ENCODE measurements around the gene HGS. TPM values are rescaled to one million over a fixed set of nuclear protein-coding genes. Genes with fewer than 3 reads are reported as not detected.

Gene HGS
- total RNA-seq, 1 donor from 2014 or later, result 27.7 TPM

DNA sequence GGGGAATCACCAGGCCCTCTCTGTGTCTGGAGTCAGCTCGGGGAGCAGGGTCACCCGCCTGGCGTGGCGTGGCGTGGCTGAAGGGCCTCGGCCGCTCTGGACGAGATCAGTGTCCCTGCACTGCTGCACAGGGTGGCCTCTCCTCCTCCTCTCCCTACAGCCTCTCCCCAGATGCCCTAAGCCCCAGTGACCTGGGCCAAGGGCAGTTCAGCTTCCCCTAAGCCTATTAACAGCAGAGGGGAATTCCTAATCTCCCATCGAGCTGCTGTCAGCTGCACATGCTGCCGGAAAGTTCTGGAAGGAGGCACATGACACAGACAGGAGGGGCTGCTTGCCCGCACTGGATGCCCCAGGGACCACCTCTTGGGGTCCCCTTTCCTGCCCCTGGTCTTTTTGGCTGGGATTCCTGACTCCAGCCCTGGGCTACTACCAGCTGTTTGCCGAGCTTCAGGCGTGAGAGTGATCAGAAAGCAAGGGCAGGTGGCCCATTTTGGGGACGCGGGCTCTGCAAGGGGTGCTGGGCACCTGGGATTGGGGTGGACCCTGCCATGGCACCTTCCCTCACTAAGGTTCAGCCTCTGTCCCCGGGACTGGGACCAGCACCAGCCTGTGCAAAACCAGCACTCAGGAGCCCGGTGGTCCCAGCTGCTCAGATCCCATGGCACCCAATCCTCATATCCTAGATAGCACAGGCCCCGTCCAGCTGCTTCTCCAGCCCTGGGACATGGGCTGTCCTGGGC lies 28.3 kb upstream of the HGS start:
- Histone ChIP-seq H3K27ac (ENCODE audit: low read depth, low read length) (no peak overlapping the region), H3K27me3 (ENCODE audit: control insufficient read depth in 3 of 3, insufficient read depth in 3 of 3, low read length in 3 of 3) (peaks cover 8 to 17% (median 11%) of the 10 kb centered on the region in 3 donors), H3K9me3 (ENCODE audit: control insufficient read depth in 3 of 3, low read length in 3 of 3) (no peaks in the 10 kb centered on the region), H3K36me3 (ENCODE audit: control insufficient read depth in 3 of 3, insufficient read depth in 3 of 3, low read length in 3 of 3) (no peaks in the 10 kb centered on the region), H3K4me1 (ENCODE audit: control insufficient read depth in 3 of 3, insufficient read depth in 3 of 3, low read length in 3 of 3) (peaks cover 0 to 5% (median 3%) of the 10 kb centered on the region in 3 donors), H3K4me3 (ENCODE audit: low read length in 3 of 3) (no peak overlapping the region), H3K9ac (ENCODE audit: low read depth in 1 of 3, low read length in 3 of 3) (no peak overlapping the region)

DNA sequence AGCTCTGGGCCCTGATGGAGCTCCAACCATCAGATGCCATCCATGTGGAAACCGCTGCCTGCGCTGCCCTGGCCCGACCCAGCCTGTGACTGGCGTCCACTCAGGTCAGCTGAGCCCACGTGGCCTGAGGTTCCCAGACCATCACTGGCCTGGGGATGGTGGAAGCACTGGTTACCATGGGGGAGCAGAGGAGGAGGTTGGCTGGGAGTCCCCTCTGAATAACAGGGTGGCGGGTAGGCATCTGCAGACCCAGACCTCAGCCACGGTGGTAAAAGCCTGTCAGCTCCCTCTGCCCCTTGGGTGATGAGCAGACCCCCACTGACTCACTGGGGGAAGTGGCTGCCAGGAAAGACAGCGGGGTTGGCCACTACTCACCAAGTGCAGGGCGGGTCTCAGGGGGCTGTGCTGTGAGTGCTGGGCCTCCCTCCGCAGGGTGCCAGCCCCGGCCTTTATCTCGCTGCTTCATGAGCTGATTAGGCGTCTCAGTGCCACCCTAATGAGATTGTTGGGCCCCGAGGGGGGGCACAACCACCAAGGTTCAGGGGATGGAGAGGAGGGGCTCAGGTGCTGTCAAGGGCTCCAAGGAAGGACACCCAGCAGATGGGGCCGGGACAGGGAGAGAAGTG lies 27.6 kb upstream of the HGS start, which contains the start of gene PDE6G:
TSS of gene PDE6G (minus strand) at position 425 of the 626 bp plus-strand sequence. CDS start 3,237 bp downstream, outside the sequence.
- H3K27me3 ChIP-seq (ENCODE audit: control insufficient read depth in 3 of 3, insufficient read depth in 3 of 3, low read length in 3 of 3), result peaks cover 2 to 13% (median 5%) of the 10 kb centered on the region in 3 donors
- no peaks in the 10 kb centered on the region for H3K9me3 ChIP-seq (ENCODE audit: control insufficient read depth in 3 of 3, low read length in 3 of 3)
- H3K36me3 ChIP-seq (ENCODE audit: control insufficient read depth in 3 of 3, insufficient read depth in 3 of 3, low read length in 3 of 3), result no peaks in the 10 kb centered on the region
- peaks cover 0 to 5% (median 3%) of the 10 kb centered on the region in 3 donors for H3K4me1 ChIP-seq (ENCODE audit: control insufficient read depth in 3 of 3, insufficient read depth in 3 of 3, low read length in 3 of 3)
- H3K27ac ChIP-seq (ENCODE audit: low read depth, low read length), result no peak within 1 kb of the TSS
- no peak within 1 kb of the TSS for H3K9ac ChIP-seq (ENCODE audit: low read depth in 1 of 3, low read length in 3 of 3)
- no peak within 1 kb of the TSS for H3K4me3 ChIP-seq (ENCODE audit: low read length in 3 of 3)

- Histone ChIP-seq H3K9ac (ENCODE audit: low read depth in 1 of 3, low read length in 3 of 3) (no peak overlapping the region), H3K27me3 (ENCODE audit: control insufficient read depth in 3 of 3, insufficient read depth in 3 of 3, low read length in 3 of 3) (peaks cover 2 to 9% (median 4%) of the 10 kb centered on the region in 3 donors), H3K9me3 (ENCODE audit: control insufficient read depth in 3 of 3, low read length in 3 of 3) (no peaks in the 10 kb centered on the region), H3K4me1 (ENCODE audit: control insufficient read depth in 3 of 3, insufficient read depth in 3 of 3, low read length in 3 of 3) (peaks cover 0 to 5% (median 3%) of the 10 kb centered on the region in 3 donors), H3K4me3 (ENCODE audit: low read length in 3 of 3) (no peak overlapping the region), H3K36me3 (ENCODE audit: control insufficient read depth in 3 of 3, insufficient read depth in 3 of 3, low read length in 3 of 3) (no peaks in the 10 kb centered on the region), H3K27ac (ENCODE audit: low read depth, low read length) (no peak overlapping the region)
Measured at GRCh38 chr17:81656835-81657234, 27.0 kb upstream of the HGS start.

DNA sequence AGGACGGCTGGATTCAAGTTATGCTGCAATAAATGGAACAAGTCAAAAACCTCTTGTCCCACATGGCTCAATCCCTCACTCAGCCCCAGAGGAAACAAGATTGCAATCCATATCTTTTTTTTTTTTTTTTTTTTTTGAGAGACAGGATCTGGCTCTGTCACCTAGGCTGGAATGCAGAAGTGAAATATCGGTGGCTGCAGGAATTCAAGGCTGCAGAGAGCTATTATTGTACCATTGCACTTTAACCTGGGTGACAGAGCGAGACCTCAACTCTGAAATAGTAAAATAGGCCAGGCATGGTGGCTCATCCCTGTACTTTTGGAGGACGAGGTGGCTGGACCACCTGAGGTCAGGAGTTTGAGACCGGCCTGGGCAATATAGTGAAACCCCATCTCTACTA lies 24.8 kb upstream of the HGS start:
- Histone ChIP-seq H3K9me3 (ENCODE audit: control insufficient read depth in 3 of 3, low read length in 3 of 3) (no peaks in the 10 kb centered on the region), H3K27ac (ENCODE audit: low read depth, low read length) (no peak overlapping the region), H3K27me3 (ENCODE audit: control insufficient read depth in 3 of 3, insufficient read depth in 3 of 3, low read length in 3 of 3) (peaks cover 0 to 2% (median under 1%) of the 10 kb centered on the region in 3 donors), H3K36me3 (ENCODE audit: control insufficient read depth in 3 of 3, insufficient read depth in 3 of 3, low read length in 3 of 3) (no peaks in the 10 kb centered on the region), H3K9ac (ENCODE audit: low read depth in 1 of 3, low read length in 3 of 3) (no peak overlapping the region), H3K4me3 (ENCODE audit: low read length in 3 of 3) (no peak overlapping the region), H3K4me1 (ENCODE audit: control insufficient read depth in 3 of 3, insufficient read depth in 3 of 3, low read length in 3 of 3) (peaks cover 0 to 5% (median 4%) of the 10 kb centered on the region in 3 donors)

- Histone ChIP-seq H3K36me3 (ENCODE audit: control insufficient read depth in 3 of 3, insufficient read depth in 3 of 3, low read length in 3 of 3) (peaks cover 3 to 6% (median 4%) of the 10 kb centered on the region in 3 donors), H3K27ac (ENCODE audit: low read depth, low read length) (no peak overlapping the region), H3K27me3 (ENCODE audit: control insufficient read depth in 3 of 3, insufficient read depth in 3 of 3, low read length in 3 of 3) (peaks cover 0 to under 1% (median 0%) of the 10 kb centered on the region in 3 donors), H3K4me3 (ENCODE audit: low read length in 3 of 3) (no peak overlapping the region), H3K4me1 (ENCODE audit: control insufficient read depth in 3 of 3, insufficient read depth in 3 of 3, low read length in 3 of 3) (peaks cover 2 to 13% (median 6%) of the 10 kb centered on the region in 3 donors), H3K9ac (ENCODE audit: low read depth in 1 of 3, low read length in 3 of 3) (no peak overlapping the region), H3K9me3 (ENCODE audit: control insufficient read depth in 3 of 3, low read length in 3 of 3) (no peaks in the 10 kb centered on the region)
Measured at GRCh38 chr17:81660441-81660840, 23.4 kb upstream of the HGS start.

DNA sequence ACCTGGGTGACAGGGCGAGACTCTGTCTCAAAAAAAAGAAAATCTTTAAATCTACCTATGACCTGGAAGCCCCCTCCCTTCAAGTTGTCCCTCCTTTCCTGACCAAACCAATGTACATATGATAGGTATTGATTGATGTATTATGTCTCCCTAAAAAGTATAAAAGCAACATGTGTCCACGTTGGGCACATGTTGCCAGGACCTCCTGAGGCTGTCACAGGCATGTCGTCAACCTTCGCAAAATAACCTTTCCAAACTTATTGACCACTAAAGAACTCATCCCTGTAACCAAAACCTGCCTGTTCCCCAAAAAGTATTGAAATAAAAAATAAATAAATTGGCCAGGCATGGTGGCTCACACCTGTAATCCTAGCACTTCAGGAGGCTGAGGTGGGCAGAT lies 21.8 kb upstream of the HGS start:
- Histone ChIP-seq H3K4me3 (ENCODE audit: low read length in 3 of 3) (no peak overlapping the region), H3K9me3 (ENCODE audit: control insufficient read depth in 3 of 3, low read length in 3 of 3) (no peaks in the 10 kb centered on the region), H3K9ac (ENCODE audit: low read depth in 1 of 3, low read length in 3 of 3) (no peak overlapping the region), H3K36me3 (ENCODE audit: control insufficient read depth in 3 of 3, insufficient read depth in 3 of 3, low read length in 3 of 3) (peaks cover 3 to 6% (median 4%) of the 10 kb centered on the region in 3 donors), H3K4me1 (ENCODE audit: control insufficient read depth in 3 of 3, insufficient read depth in 3 of 3, low read length in 3 of 3) (peaks cover 10 to 22% (median 10%) of the 10 kb centered on the region in 3 donors), H3K27ac (ENCODE audit: low read depth, low read length) (no peak overlapping the region), H3K27me3 (ENCODE audit: control insufficient read depth in 3 of 3, insufficient read depth in 3 of 3, low read length in 3 of 3) (no peaks in the 10 kb centered on the region)

- H3K9me3 ChIP-seq (ENCODE audit: control insufficient read depth in 3 of 3, low read length in 3 of 3), result no peaks in the 10 kb centered on the region
- peaks cover 3 to 8% (median 6%) of the 10 kb centered on the region in 3 donors for H3K36me3 ChIP-seq (ENCODE audit: control insufficient read depth in 3 of 3, insufficient read depth in 3 of 3, low read length in 3 of 3)
- H3K4me1 ChIP-seq (ENCODE audit: control insufficient read depth in 3 of 3, insufficient read depth in 3 of 3, low read length in 3 of 3), result peaks cover 16 to 33% (median 21%) of the 10 kb centered on the region in 3 donors
- H3K9ac ChIP-seq (ENCODE audit: low read depth in 1 of 3, low read length in 3 of 3), result no peak overlapping the region
- H3K27me3 ChIP-seq (ENCODE audit: control insufficient read depth in 3 of 3, insufficient read depth in 3 of 3, low read length in 3 of 3), result no peaks in the 10 kb centered on the region
- no peak overlapping the region for H3K4me3 ChIP-seq (ENCODE audit: low read length in 3 of 3)
- H3K27ac ChIP-seq (ENCODE audit: low read depth, low read length), result no peak overlapping the region
Measured at GRCh38 chr17:81664051-81664470, 19.8 kb upstream of the HGS start.

- peak overlapping the region; percentile 80 to 91 (median 91) for H3K4me3 ChIP-seq (ENCODE audit: low read length in 3 of 3)
- peak overlapping the region; percentile 83 to 92 (median 92) for H3K9ac ChIP-seq (ENCODE audit: low read depth in 1 of 3, low read length in 3 of 3)
- peak overlapping the region; percentile 70 for H3K27ac ChIP-seq (ENCODE audit: low read depth, low read length)
Measured at GRCh38 chr17:81665205-81666091, 18.4 kb upstream of the HGS start.

GRCh38 chr17:81666092-81666341 lies 17.8 kb upstream of the HGS start:
- peaks cover 9 to 18% (median 14%) of the 10 kb centered on the region in 3 donors for H3K36me3 ChIP-seq (ENCODE audit: control insufficient read depth in 3 of 3, insufficient read depth in 3 of 3, low read length in 3 of 3)
- peak overlapping the region; percentile 83 to 92 (median 92) for H3K9ac ChIP-seq (ENCODE audit: low read depth in 1 of 3, low read length in 3 of 3)
- peak overlapping the region; percentile 80 to 91 (median 91) for H3K4me3 ChIP-seq (ENCODE audit: low read length in 3 of 3)
- peaks cover 16 to 33% (median 21%) of the 10 kb centered on the region in 3 donors for H3K4me1 ChIP-seq (ENCODE audit: control insufficient read depth in 3 of 3, insufficient read depth in 3 of 3, low read length in 3 of 3)
- H3K27ac ChIP-seq (ENCODE audit: low read depth, low read length), result peak overlapping the region; percentile 70
- no peaks in the 10 kb centered on the region for H3K27me3 ChIP-seq (ENCODE audit: control insufficient read depth in 3 of 3, insufficient read depth in 3 of 3, low read length in 3 of 3)
- H3K9me3 ChIP-seq (ENCODE audit: control insufficient read depth in 3 of 3, low read length in 3 of 3), result no peaks in the 10 kb centered on the region

More at GRCh38 chr17:81665205-81666091, 18.4 kb upstream of the HGS start:
- Histone ChIP-seq H3K9me3 (ENCODE audit: control insufficient read depth in 3 of 3, low read length in 3 of 3) (no peaks in the 10 kb centered on the region), H3K4me1 (ENCODE audit: control insufficient read depth in 3 of 3, insufficient read depth in 3 of 3, low read length in 3 of 3) (peaks cover 16 to 33% (median 21%) of the 10 kb centered on the region in 3 donors), H3K27me3 (ENCODE audit: control insufficient read depth in 3 of 3, insufficient read depth in 3 of 3, low read length in 3 of 3) (no peaks in the 10 kb centered on the region), H3K36me3 (ENCODE audit: control insufficient read depth in 3 of 3, insufficient read depth in 3 of 3, low read length in 3 of 3) (peaks cover 8 to 16% (median 11%) of the 10 kb centered on the region in 3 donors)

Measured in skeletal muscle tissue (tissue), 4 donors.